H9 (cell line): ENCODE results near the gene LOXHD1. TPM values are rescaled to one million over a fixed set of nuclear protein-coding genes. Genes with fewer than 3 reads are reported as not detected.

Experiments
- DNase-seq: peaks from one replicate; pipeline ENCODE4 v3.0.0-alpha.2; 2017
- H2AFZ ChIP-seq: one replicate; pipeline ENCODE4 v1.6.1; 2013; ENCODE audit warnings: mild to moderate bottlenecking, low read length, control low read depth, moderate library complexity
- H2AK5ac ChIP-seq: 2 replicates; pipeline ENCODE4 v1.6.1; 2013; ENCODE audit warnings: low read length, control low read depth, mixed read lengths; ENCODE audit not compliant: insufficient read length
- H2BK120ac ChIP-seq: one replicate; pipeline ENCODE4 v1.6.1; 2013; ENCODE audit warnings: low read depth, mild to moderate bottlenecking, low read length, control low read depth, inconsistent platforms; ENCODE audit not compliant: poor library complexity, severe bottlenecking
- H2BK12ac ChIP-seq: 2 replicates; pipeline ENCODE4 v1.6.1; 2013; ENCODE audit warnings: low read length, control low read depth, mixed read lengths, low read depth; ENCODE audit not compliant: insufficient read length
- H2BK15ac ChIP-seq: 2 replicates; pipeline ENCODE4 v1.6.1; 2013; ENCODE audit warnings: low read depth, low read length, control low read depth
- H2BK20ac ChIP-seq: one replicate; pipeline ENCODE4 v1.6.1; 2013; ENCODE audit warnings: low read depth, mild to moderate bottlenecking, low read length, control low read depth, inconsistent platforms; ENCODE audit not compliant: poor library complexity, severe bottlenecking
- H2BK5ac ChIP-seq: 2 replicates; pipeline ENCODE4 v1.6.1; 2013; ENCODE audit warnings: low read length, control low read depth, mixed read lengths; ENCODE audit not compliant: insufficient read length
- H3K14ac ChIP-seq: 2 replicates; pipeline ENCODE4 v1.6.1; 2013; ENCODE audit warnings: low read length, control low read depth; ENCODE audit not compliant: insufficient read depth
- H3K18ac ChIP-seq: 2 replicates; pipeline ENCODE4 v1.6.1; 2013; ENCODE audit warnings: low read depth, mild to moderate bottlenecking, mixed read lengths, low read length, control low read depth; ENCODE audit not compliant: insufficient read length
- H3K23ac ChIP-seq: 2 replicates; pipeline ENCODE4 v1.6.1; 2013; ENCODE audit warnings: low read length, control low read depth, mixed read lengths, low read depth; ENCODE audit not compliant: insufficient read length
- H3K23me2 ChIP-seq: 2 replicates; pipeline ENCODE4 v1.6.1; 2013; ENCODE audit warnings: low read depth, mild to moderate bottlenecking, mixed read lengths, low read length, control low read depth; ENCODE audit not compliant: insufficient read length, poor library complexity, severe bottlenecking
- H3K27ac ChIP-seq: 2 replicates; pipeline ENCODE4 v1.5.1; 2013; ENCODE audit warnings: low read length, control low read depth, mixed read lengths, low read depth; ENCODE audit not compliant: insufficient read length
- H3K27me3 ChIP-seq: 2 replicates; pipeline ENCODE4 v1.6.1; 2013; ENCODE audit warnings: low read length, control low read depth, inconsistent platforms; ENCODE audit not compliant: insufficient read depth
- H3K4ac ChIP-seq: 2 replicates; pipeline ENCODE4 v1.6.1; 2013; ENCODE audit warnings: low read depth, mild to moderate bottlenecking, control low read depth, inconsistent platforms, low read length, moderate library complexity
- H3K4me1 ChIP-seq: 2 replicates; pipeline ENCODE4 v1.6.1; 2013; ENCODE audit warnings: low read length, control low read depth, inconsistent platforms; ENCODE audit not compliant: insufficient read depth
- H3K4me2 ChIP-seq: 2 replicates; pipeline ENCODE4 v1.6.1; 2013; ENCODE audit warnings: low read length, control low read depth, mixed read lengths; ENCODE audit not compliant: insufficient read length, insufficient read depth
- H3K56ac ChIP-seq: 2 replicates; pipeline ENCODE4 v1.6.1; 2013; ENCODE audit warnings: low read depth, mild to moderate bottlenecking, mixed read lengths, low read length, control low read depth; ENCODE audit not compliant: insufficient read length
- H3K79me1 ChIP-seq: 2 replicates; pipeline ENCODE4 v1.6.1; 2013; ENCODE audit warnings: low read depth, mild to moderate bottlenecking, moderate library complexity, low read length, control low read depth, inconsistent platforms; ENCODE audit not compliant: insufficient read depth, poor library complexity, severe bottlenecking
- H3K79me2 ChIP-seq: 2 replicates; pipeline ENCODE4 v1.6.1; 2013; ENCODE audit warnings: low read length, control low read depth, inconsistent platforms; ENCODE audit not compliant: insufficient read depth
- H3K9ac ChIP-seq: 2 replicates; pipeline ENCODE4 v1.6.1; 2013; ENCODE audit warnings: low read length, control low read depth, mixed read lengths; ENCODE audit not compliant: insufficient read length; ENCODE audit errors: extremely low read depth
- H3K9me3 ChIP-seq: one replicate; pipeline ENCODE4 v1.6.1; 2013; ENCODE audit warnings: low read depth, low read length, inconsistent platforms; ENCODE audit not compliant: control insufficient read depth
- H3T11ph ChIP-seq: one replicate; pipeline ENCODE4 v1.6.1; 2013; ENCODE audit warnings: mild to moderate bottlenecking, low read length, control low read depth, inconsistent platforms
- H4K20me1 ChIP-seq: one replicate; pipeline ENCODE4 v1.6.1; 2013; ENCODE audit not compliant: control insufficient read depth, insufficient read length, insufficient read depth
- H4K5ac ChIP-seq: 2 replicates; pipeline ENCODE4 v1.6.1; 2013; ENCODE audit warnings: low read depth, mild to moderate bottlenecking, mixed read lengths, low read length, control low read depth; ENCODE audit not compliant: insufficient read length
- H4K8ac ChIP-seq: replicated peaks from 2 replicates; pipeline ENCODE4 v1.6.1; 2013; ENCODE audit warnings: low read length, control low read depth, mixed read lengths, low read depth; ENCODE audit not compliant: insufficient read length
- H4K91ac ChIP-seq: 2 replicates; pipeline ENCODE4 v1.6.1; 2013; ENCODE audit warnings: low read depth, mild to moderate bottlenecking, moderate library complexity, mixed read lengths, low read length, control low read depth; ENCODE audit not compliant: insufficient read length
- H3K27ac Mint-ChIP-seq, 3 experiments: 2 replicates in 2 of 3; 3 replicates in 1 of 3; pipeline ENCODE4 v1.8.0; 2020 to 2021; ENCODE audit warnings: mixed read lengths in 3 of 3, mild to moderate bottlenecking in 1 of 3, moderate library complexity in 1 of 3
- H3K27me3 Mint-ChIP-seq: 2 replicates; pipeline ENCODE4 v1.8.0; 2021; ENCODE audit warnings: low read depth, mild to moderate bottlenecking, moderate library complexity, mixed read lengths
- H3K36me3 Mint-ChIP-seq, 3 experiments: 2 replicates in 2 of 3; 3 replicates in 1 of 3; pipeline ENCODE4 v1.8.0; 2020 to 2021; ENCODE audit warnings: low read depth in 3 of 3, mixed read lengths in 3 of 3; ENCODE audit not compliant: insufficient read depth in 1 of 3
- H3K4me1 Mint-ChIP-seq, 2 experiments: 2 replicates each; pipeline ENCODE4 v1.8.0; 2020; ENCODE audit warnings: mixed read lengths in 2 of 2
- H3K4me3 Mint-ChIP-seq, 2 experiments: 2 replicates in 1 of 2; 3 replicates in 1 of 2; pipeline ENCODE4 v1.8.0; 2020 to 2021; ENCODE audit warnings: mild to moderate bottlenecking in 2 of 2, mixed read lengths in 2 of 2, moderate library complexity in 1 of 2
- H3K9me3 Mint-ChIP-seq, 2 experiments: 2 replicates in 1 of 2; 3 replicates in 1 of 2; pipeline ENCODE4 v1.8.0; 2020; ENCODE audit warnings: mild to moderate bottlenecking in 2 of 2, mixed read lengths in 2 of 2, moderate library complexity in 1 of 2
- WGBS: extraction: QIAGEN DNeasy Blood & Tissue Kit; methylation state at CpG from one replicate; pipeline ENCODE4 v1.1.7; 2013; ENCODE audit warnings: missing lambda C conversion rate, low lambda C conversion rate, mixed read lengths; ENCODE audit not compliant: insufficient read length; ENCODE audit errors: extremely low coverage; 5-methylcytosine and 5-hydroxymethylcytosine counted together
- total RNA-seq: library from RNA; stranded (reverse); gene quantifications from 2 replicates; pipeline ENCODE4 v1.2.1, GENCODE V29; 2021
- TF ChIP-seq, protein P1 (sequence below): fragments of 200-600 bp; sonication (generic); conservative IDR thresholded peaks from 3 replicates; pipeline ENCODE4 v1.8.0; 2021; ENCODE audit warnings: antibody characterized with exemption, mild to moderate bottlenecking

LOXHD1 gene
- total RNA-seq, 1 experiment from 2014 or later: 0.07 TPM

DNA sequence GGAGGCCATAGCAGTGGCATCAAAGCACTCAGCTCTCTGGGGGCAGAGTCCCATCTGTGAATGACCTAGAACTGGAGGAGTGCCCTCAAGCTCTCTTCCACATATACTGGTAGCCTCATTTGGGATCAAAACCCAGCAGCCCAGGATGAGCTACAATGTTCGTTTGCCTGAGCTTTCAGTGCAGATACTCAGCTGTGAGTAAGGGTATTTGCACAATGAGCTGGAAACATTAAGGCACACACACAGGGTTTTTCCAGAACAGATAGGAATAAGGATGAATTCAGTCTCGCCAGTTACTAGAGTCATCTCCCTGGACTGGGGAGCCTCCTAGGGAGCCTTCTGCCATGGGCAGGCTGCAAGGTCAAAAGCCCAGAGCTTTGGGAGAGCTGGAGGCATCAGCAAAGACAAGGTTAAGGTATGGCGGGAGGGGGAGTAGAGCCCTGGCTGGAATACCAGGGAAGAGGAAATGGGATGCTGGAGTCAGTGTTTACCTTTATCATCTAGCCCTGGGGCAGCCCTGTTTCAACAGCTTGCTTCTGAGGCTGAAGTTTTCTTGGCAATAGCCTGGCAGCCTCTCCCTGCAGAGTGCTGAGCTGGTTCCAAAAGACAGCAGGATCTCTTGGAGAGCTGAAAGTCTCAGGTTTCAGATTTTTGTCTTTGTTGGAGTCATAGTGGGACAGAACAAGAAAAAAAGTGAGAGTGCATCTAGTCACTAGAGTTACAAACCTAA is 187.7 kb downstream of the LOXHD1 start:
- no peak overlapping the region for H3K18ac ChIP-seq
- H3K4me1 Mint-ChIP-seq: peaks cover 39 to 44% of the 10 kb centered on the region in 2 experiments
- H3K27ac ChIP-seq: no peak overlapping the region
- H2AFZ ChIP-seq: no peak overlapping the region
- no peak overlapping the region for H2BK12ac ChIP-seq
- H2AK5ac ChIP-seq: no peak overlapping the region
- H3K4me1 ChIP-seq: no peaks in the 10 kb centered on the region; the same call in 1 of the 2 replicates
- H4K5ac ChIP-seq: no peak overlapping the region
- H2BK5ac ChIP-seq: no peak overlapping the region
- no peaks in the 10 kb centered on the region; the same call in 1 of the 2 replicates for H3K27me3 Mint-ChIP-seq
- no peak for DNase-seq
- H3K27me3 ChIP-seq: no peaks in the 10 kb centered on the region
- H3K27ac Mint-ChIP-seq: no peak overlapping the region; a peak in 1 of 7 replicates
- no peak overlapping the region for H3T11ph ChIP-seq
- no peak overlapping the region for H3K4me2 ChIP-seq
- no peak overlapping the region for H3K4me3 Mint-ChIP-seq
- H3K23me2 ChIP-seq: no peaks in the 10 kb centered on the region
- TF ChIP-seq, protein P1, sequence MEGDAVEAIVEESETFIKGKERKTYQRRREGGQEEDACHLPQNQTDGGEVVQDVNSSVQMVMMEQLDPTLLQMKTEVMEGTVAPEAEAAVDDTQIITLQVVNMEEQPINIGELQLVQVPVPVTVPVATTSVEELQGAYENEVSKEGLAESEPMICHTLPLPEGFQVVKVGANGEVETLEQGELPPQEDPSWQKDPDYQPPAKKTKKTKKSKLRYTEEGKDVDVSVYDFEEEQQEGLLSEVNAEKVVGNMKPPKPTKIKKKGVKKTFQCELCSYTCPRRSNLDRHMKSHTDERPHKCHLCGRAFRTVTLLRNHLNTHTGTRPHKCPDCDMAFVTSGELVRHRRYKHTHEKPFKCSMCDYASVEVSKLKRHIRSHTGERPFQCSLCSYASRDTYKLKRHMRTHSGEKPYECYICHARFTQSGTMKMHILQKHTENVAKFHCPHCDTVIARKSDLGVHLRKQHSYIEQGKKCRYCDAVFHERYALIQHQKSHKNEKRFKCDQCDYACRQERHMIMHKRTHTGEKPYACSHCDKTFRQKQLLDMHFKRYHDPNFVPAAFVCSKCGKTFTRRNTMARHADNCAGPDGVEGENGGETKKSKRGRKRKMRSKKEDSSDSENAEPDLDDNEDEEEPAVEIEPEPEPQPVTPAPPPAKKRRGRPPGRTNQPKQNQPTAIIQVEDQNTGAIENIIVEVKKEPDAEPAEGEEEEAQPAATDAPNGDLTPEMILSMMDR: no peak
- H3K9me3 ChIP-seq: no peaks in the 10 kb centered on the region
- no peak overlapping the region for H2BK15ac ChIP-seq
- no CpG with 5 or more reads among the region's 3 CpGs for WGBS
- no peaks in the 10 kb centered on the region for H3K79me2 ChIP-seq
- no peak overlapping the region for H2BK120ac ChIP-seq
- H3K23ac ChIP-seq: no peak overlapping the region
- no peaks in the 10 kb centered on the region for H3K36me3 Mint-ChIP-seq
- H2BK20ac ChIP-seq: no peak overlapping the region
- no peak overlapping the region for H3K4ac ChIP-seq
- no peak overlapping the region for H3K14ac ChIP-seq
- no peaks in the 10 kb centered on the region for H3K79me1 ChIP-seq
- no peak overlapping the region for H3K9ac ChIP-seq
- no peaks in the 10 kb centered on the region for H4K20me1 ChIP-seq
- H3K9me3 Mint-ChIP-seq: no peaks in the 10 kb centered on the region; a peak in 1 of 5 replicates
- no peak overlapping the region for H4K8ac ChIP-seq
- no peak overlapping the region for H3K56ac ChIP-seq
- H4K91ac ChIP-seq: no peak overlapping the region
